Lower leg skin (tissue), 4 donors: ENCODE results near the gene PRL. TPM values are rescaled to one million over a fixed set of nuclear protein-coding genes. Genes with fewer than 3 reads are reported as not detected.

Experiments used
- DNase-seq, 2 donors: peaks; one replicate each; pipeline ENCODE4 v3.0.0-alpha.2; 2019; ENCODE audit warnings: low spot score in 2 of 2
- H3K4me3 ChIP-seq: fragments of 200-600 bp; sonication (generic); 2 replicates; pipeline ENCODE4 v1.5.1; 2017; ENCODE audit warnings: mild to moderate bottlenecking, low read depth; ENCODE audit not compliant: poor library complexity, severe bottlenecking
- CTCF ChIP-seq, 3 donors: fragments of 450-650 bp; IDR thresholded peaks; one replicate each; pipeline ENCODE4 v1.5.1; 2016; ENCODE audit warnings: antibody characterized with exemption in 3 of 3, mild to moderate bottlenecking in 3 of 3, moderate library complexity in 2 of 3
- POLR2A ChIP-seq, 2 donors: fragments of 450-650 bp; IDR thresholded peaks; one replicate each; pipeline ENCODE4 v1.6.1; 2016 to 2017; ENCODE audit warnings: antibody characterized with exemption in 2 of 2, mild to moderate bottlenecking in 1 of 2, moderate library complexity in 1 of 2
- WGBS, 2 donors: methylation state at CpG; one replicate each; pipeline ENCODE4 v1.1.5; 2018; 5-methylcytosine and 5-hydroxymethylcytosine counted together
- intact Hi-C: fragments of 100-400 bp; cut with DNase I; formaldehyde crosslinking; loops from one replicate; pipeline ENCODE4 v1.15.0; 2023; ENCODE audit warnings: low total_unique reads
- total RNA-seq, 4 donors: library from RNA; depleted of rRNA; stranded (reverse); fragments of >200 nt; gene quantifications; one replicate each; pipeline ENCODE4 v1.1.0, GENCODE V29; 2016

PRL gene
- total RNA-seq, 4 donors from 2014 or later = not detected

DNA sequence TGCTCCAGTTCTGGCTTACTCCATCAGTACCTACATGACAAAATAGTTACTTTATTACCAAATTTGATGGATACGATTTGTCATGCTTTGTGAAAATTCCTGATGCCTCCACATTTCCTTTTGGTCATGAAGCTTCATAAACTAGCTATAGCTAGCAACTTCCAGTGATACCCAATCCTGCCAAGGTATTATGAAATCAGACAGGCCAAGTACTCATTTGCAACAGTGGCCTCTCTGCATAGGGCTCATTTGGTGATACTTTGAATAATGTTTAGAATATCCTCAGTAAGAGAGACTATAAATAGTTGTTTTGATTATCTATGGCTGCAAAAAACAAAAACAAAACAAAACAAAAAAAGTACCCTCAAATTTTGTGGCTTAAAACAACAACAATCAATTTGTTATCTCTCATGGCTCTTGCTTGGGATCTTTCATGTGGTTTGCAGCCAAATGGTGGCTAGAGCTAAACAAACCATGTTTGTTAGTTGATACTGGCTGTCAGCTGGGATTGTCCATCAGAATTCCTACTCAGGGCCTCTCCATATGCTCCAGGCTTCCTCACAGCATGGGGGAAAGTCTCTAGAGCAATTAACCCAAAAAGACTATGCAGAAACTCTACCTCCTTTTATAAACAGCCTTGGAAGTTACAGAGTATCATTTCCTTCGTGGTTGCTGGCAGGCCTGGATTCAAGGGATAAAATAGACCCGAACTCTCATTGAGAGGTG is 10.1 kb upstream of the PRL start:
- WGBS, 2 donors = 90 to 94% methylated on average over 3 of the region's 3 CpGs
- no peak overlapping the region for H3K4me3 ChIP-seq
- intact Hi-C loops = no loop called here
- no peak for TF ChIP-seq CTCF (IDR thresholded peaks at IDR 0.05)
- no peak for DNase-seq

DNA sequence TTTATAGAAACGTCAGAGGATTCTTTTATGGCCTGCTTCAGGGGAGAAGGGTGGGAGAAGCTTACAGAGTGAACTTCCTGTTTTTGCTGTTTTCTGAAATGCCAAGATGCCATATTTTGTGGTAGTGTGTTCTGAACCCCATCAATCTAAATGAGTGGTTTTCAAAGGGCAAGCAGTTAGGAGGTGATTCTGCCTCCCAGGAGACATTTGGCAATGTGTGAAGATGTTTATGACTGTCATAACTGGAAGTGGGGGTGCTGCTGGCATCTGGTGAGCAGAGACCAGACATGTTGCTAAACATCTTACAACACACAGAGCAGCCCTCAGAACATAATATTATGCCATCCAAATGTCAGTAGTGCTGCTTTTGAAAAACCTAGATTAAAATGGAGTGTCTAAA is 6.0 kb upstream of the PRL start:
- intact Hi-C loops = no loop called here
- no peak overlapping the region for H3K4me3 ChIP-seq
- DNase-seq = no peak
- TF ChIP-seq POLR2A (IDR thresholded peaks at IDR 0.05) (no peak), CTCF (IDR thresholded peaks at IDR 0.05) (no peak)
- WGBS, 2 donors = 29 to 48% methylated on average over 1 of the region's 1 CpG

- no peak for DNase-seq
- H3K4me3 ChIP-seq = no peak overlapping the region
- 67 to 70% methylated on average over 4 of the region's 4 CpGs for WGBS, 2 donors
- intact Hi-C loops = no loop called here
- TF ChIP-seq CTCF (IDR thresholded peaks at IDR 0.05) = no peak
- TF ChIP-seq POLR2A (IDR thresholded peaks at IDR 0.05) = no peak
Measured at GRCh38 chr6:22300273-22300998, 3.6 kb upstream of the PRL start.

DNA sequence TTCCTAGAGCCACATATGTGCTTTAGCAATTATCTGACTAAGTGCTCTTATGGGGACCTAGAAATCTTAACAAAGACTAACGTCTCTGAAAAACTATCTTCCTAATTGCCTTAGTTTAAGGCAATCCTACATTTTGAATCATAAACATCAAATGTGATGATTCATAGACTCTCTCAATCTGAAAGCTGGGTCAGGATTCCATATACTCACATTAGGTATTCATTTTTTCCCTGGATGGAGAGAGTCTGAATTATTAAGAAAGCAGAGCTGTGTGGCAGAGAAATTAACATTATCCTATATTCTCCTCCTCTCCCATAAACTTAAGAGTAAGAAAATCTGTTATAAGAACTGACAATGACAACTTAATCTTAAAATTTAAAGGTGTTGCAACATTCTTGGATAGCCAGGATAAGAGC is 1.6 kb upstream of the PRL start:
- DNase-seq = no peak
- WGBS, 2 donors = 79% methylated on average over 1 of the region's 1 CpG
- intact Hi-C loops = no loop called here
- TF ChIP-seq POLR2A (IDR thresholded peaks at IDR 0.05) (no peak), CTCF (IDR thresholded peaks at IDR 0.05) (no peak)
- no peak overlapping the region for H3K4me3 ChIP-seq

DNA sequence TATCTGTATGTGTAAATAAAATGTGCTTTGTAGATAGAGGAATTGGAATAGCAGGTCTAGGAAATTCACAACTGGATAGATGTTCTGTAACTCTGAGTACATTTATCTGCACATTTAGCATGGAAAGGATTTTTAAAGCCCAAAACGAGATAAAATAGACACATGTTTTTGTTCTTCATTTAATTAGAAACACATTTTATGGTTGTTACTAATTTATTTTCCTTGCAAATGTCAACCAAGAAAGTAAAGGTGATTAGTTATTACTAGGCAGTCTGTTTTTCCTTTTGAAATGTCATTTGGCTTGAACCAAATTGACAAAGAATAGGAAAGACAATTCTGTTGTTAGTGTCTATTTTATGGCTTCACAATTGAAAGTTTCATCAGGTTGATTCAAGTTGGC is 769 bp downstream of the PRL start:
- intact Hi-C loops = no loop called here
- WGBS, 2 donors = 48 to 60% methylated on average over 1 of the region's 1 CpG
- no peak for DNase-seq
- TF ChIP-seq CTCF (IDR thresholded peaks at IDR 0.05) (no peak), POLR2A (IDR thresholded peaks at IDR 0.05) (no peak)
- no peak overlapping the region for H3K4me3 ChIP-seq
